Adrenal gland (tissue), 12 donors: ENCODE measurements around the gene AP4B1. TPM values are rescaled to one million over a fixed set of nuclear protein-coding genes. Genes with fewer than 3 reads are reported as not detected.

ENCODE experiments used
- DNase-seq, 7 donors: peaks; one replicate each; pipeline ENCODE4 v3.0.0-alpha.2; 2019 to 2020
- H3K27ac ChIP-seq, 5 donors: fragments of 200-600 bp; sonication (generic) in 4 of 5; 1 replicate in 3 of 5; 2 replicates in 2 of 5; pipeline versions ENCODE4 v1.5.1 to v1.8.0; 2016 to 2020; ENCODE audit warnings: mild to moderate bottlenecking in 1 of 5
- H3K27me3 ChIP-seq: fragments of 200-600 bp; 2 replicates; pipeline ENCODE4 v1.8.0; 2021
- H3K36me3 ChIP-seq, 2 donors: fragments of 200-600 bp; replicated peaks in 1 of 2; 1 replicate in 1 of 2; 2 replicates in 1 of 2; pipeline versions ENCODE4 v1.5.1 to v1.8.0; 2018 to 2022
- H3K4me1 ChIP-seq, 2 donors: fragments of 200-600 bp; replicated peaks in 1 of 2; 1 replicate in 1 of 2; 2 replicates in 1 of 2; pipeline versions ENCODE4 v1.5.1 to v1.8.0; 2018 to 2021
- H3K4me3 ChIP-seq, 4 donors: fragments of 200-600 bp; sonication (generic) in 3 of 4; one replicate each; pipeline ENCODE4 v1.5.1; 2016 to 2018
- H3K9me3 ChIP-seq, 3 donors: fragments of 200-600 bp; sonication (generic) in 1 of 3; replicated peaks in 1 of 3; 1 replicate in 2 of 3; 2 replicates in 1 of 3; pipeline versions ENCODE4 v1.5.1 to v1.8.0; 2016 to 2021
- CTCF ChIP-seq, 6 experiments: fragments of 450-650 bp in 4 of 6; fragments of 200-600 bp in 2 of 6; sonication (generic) in 1 of 6; IDR thresholded peaks; 1 replicate in 5 of 6; 2 replicates in 1 of 6; pipeline versions ENCODE4 v1.5.1 to v1.8.0; 2016 to 2021; ENCODE audit warnings: antibody characterized with exemption in 6 of 6, mild to moderate bottlenecking in 2 of 6, moderate library complexity in 1 of 6
- POLR2A ChIP-seq, 2 donors: fragments of 450-650 bp; IDR thresholded peaks; one replicate each; pipeline ENCODE4 v1.6.1; 2017; ENCODE audit warnings: antibody characterized with exemption in 2 of 2, mild to moderate bottlenecking in 2 of 2, moderate library complexity in 1 of 2
- WGBS, 4 donors: extraction: QIAGEN DNeasy Blood & Tissue Kit in 2 of 4; methylation state at CpG; one replicate each; pipeline versions ENCODE4 v1.1.5 to v1.1.7; 2013 to 2017; 5-methylcytosine and 5-hydroxymethylcytosine counted together
- intact Hi-C, 2 donors: fragments of 100-400 bp; cut with DNase I; formaldehyde crosslinking; loops; one replicate each; pipeline versions ENCODE4 v1.14.1 to v1.15.0; 2022 to 2023
- polyA plus RNA-seq, 3 donors: library from polyadenylated mRNA; stranded (reverse); fragments of 200-250 nt in 2 of 3; fragments of 350-450 nt in 1 of 3; fragmentation: Illumina TruSeq in 1 of 3; extraction: RNeasy Lipid Tissue Mini Kit (QIAGEN cat#74804) in 1 of 3; gene quantifications; one replicate each; pipeline ENCODE4 v1.2.3, GENCODE V29; 2013 to 2014
- total RNA-seq, 9 donors: library from RNA; depleted of rRNA in 4 of 9; stranded (reverse); fragments of >200 nt in 4 of 9; fragments of 120-200 nt in 1 of 9; fragmentation: NEBNext Ultra II Directional in 1 of 9; extraction: Animal tissue kit (Norgen Biotek cat#: 25700) in 1 of 9; gene quantifications; one replicate each; pipeline versions ENCODE4 v1.1.0 to v1.2.4, GENCODE V29; 2013 to 2023
- donor health status: healthy with polysubstance abuse.
- donor health status: Bipolar disorder and iron deficiency.
- donor health status: DM: yes; HTN: yes; CAD: no.
- donor health status: DM: no; HTN: no; CAD: no.
- donor health status: DM: no; HTN: no; CAD: no.
- donor health status: DM: yes; HTN: yes; CAD: no.

The AP4B1 gene
- total and polyA plus RNA-seq, 12 donors = 9.8 to 24.7 (median 15.9) TPM

- WGBS, 4 donors = 49 to 67% (median 58%) methylated on average over 6 of the region's 6 CpGs
- intact Hi-C loops = loop anchor here in 1 of 2 donors (10.0 kb wide), 1 partner anchor 88 kb away; no protein-coding TSS in a partner anchor
- Histone ChIP-seq H3K27ac (peak overlapping the region in 2 of 5 donors; percentile 29 to 55), H3K9me3 (no peaks in the 10 kb centered on the region), H3K4me1 (no peaks in the 10 kb centered on the region), H3K4me3 (no peak overlapping the region), H3K36me3 (peaks cover 0 to 39% of the 10 kb centered on the region in 2 donors), H3K27me3 (no peaks in the 10 kb centered on the region)
- TF ChIP-seq CTCF (IDR thresholded peaks at IDR 0.05) (no peak), POLR2A (IDR thresholded peaks at IDR 0.05) (no peak)
- peak in 6 of 7 donors; percentile 25 to 62 (median 32) for DNase-seq
Observed at GRCh38 chr1:113912594-113913311, 8.2 kb upstream of the AP4B1 start.

- TF ChIP-seq POLR2A (IDR thresholded peaks at IDR 0.05) = no peak
- TF ChIP-seq CTCF (IDR thresholded peaks at IDR 0.05) = peak in 1 of 6 experiments; percentile 8
- intact Hi-C loops = loop anchor here in 1 of 2 donors (5.0 kb wide), 1 partner anchor 68 kb away; no protein-coding TSS in a partner anchor
- no peak for DNase-seq
Observed at GRCh38 chr1:113905435-113905861, 849 bp upstream of the AP4B1 start.

GRCh38 chr1:113904293-113904673, 316 bp downstream of the AP4B1 start:
- 0% methylated on average over 10 to 11 of the region's 11 CpGs for WGBS, 4 donors
- intact Hi-C loops = no loop called here

More at GRCh38 chr1:113905435-113905861, 849 bp upstream of the AP4B1 start:
- H3K27ac ChIP-seq = peak overlapping the region in 4 of 5 donors; percentile 74 to 96 (median 90)
- H3K36me3 ChIP-seq = peaks cover 0 to 35% of the 10 kb centered on the region in 2 donors
- peak overlapping the region; percentile 57 to 77 (median 68) for H3K4me3 ChIP-seq
- H3K4me1 ChIP-seq = peaks cover 5 to 23% of the 10 kb centered on the region in 2 donors
- no peaks in the 10 kb centered on the region for H3K9me3 ChIP-seq
- H3K27me3 ChIP-seq = no peaks in the 10 kb centered on the region
- WGBS, 4 donors = 0 to 2% (median 1%) methylated on average over 10 to 17 of the region's 17 CpGs

More at GRCh38 chr1:113904293-113904673, 316 bp downstream of the AP4B1 start:
- DNase-seq = peak in 1 of 7 donors; percentile 26
- no peaks in the 10 kb centered on the region for H3K27me3 ChIP-seq
- H3K27ac ChIP-seq = peak overlapping the region; percentile 37 to 96 (median 88)
- peaks cover 0 to 36% of the 10 kb centered on the region in 2 donors for H3K36me3 ChIP-seq
- peak overlapping the region; percentile 2 to 92 (median 56) for H3K4me3 ChIP-seq
- H3K9me3 ChIP-seq = no peaks in the 10 kb centered on the region
- H3K4me1 ChIP-seq = peaks cover 5 to 28% of the 10 kb centered on the region in 2 donors
- TF ChIP-seq CTCF (IDR thresholded peaks at IDR 0.05) (no peak), POLR2A (IDR thresholded peaks at IDR 0.05) (no peak)
